CD4-positive, alpha-beta T cell treated with Interleukin-2 at 100 ng/mL for 4 hours (primary cell): Measurements from ENCODE around the gene MMP14.

Experiments used
- DNase-seq: peaks from one replicate; pipeline ENCODE4 v3.0.0-alpha.2; 2020; ENCODE audit warnings: low spot score

Gene MMP14

GRCh38 chr14:22884738-22885523 is 48.5 kb downstream of the MMP14 start:
- DNase-seq = no peak

- no peak for DNase-seq
These were observed 49.6 kb downstream of the MMP14 start for GRCh38 chr14:22885975-22886374.

- peak; percentile 78 for DNase-seq
These were observed 50.3 kb downstream of the MMP14 start for GRCh38 chr14:22886500-22887259.

- DNase-seq = peak; percentile 72
These were observed 51.0 kb downstream of the MMP14 start for GRCh38 chr14:22887260-22887989.

- peak; percentile 10 for DNase-seq
These were observed 51.6 kb downstream of the MMP14 start for GRCh38 chr14:22887990-22888378.

- peak; percentile 14 for DNase-seq
These were observed 52.3 kb downstream of the MMP14 start for GRCh38 chr14:22888662-22889061.

- DNase-seq = no peak
These were observed 54.0 kb downstream of the MMP14 start for GRCh38 chr14:22890416-22890815.

GRCh38 chr14:22892488-22892887 is 56.1 kb downstream of the MMP14 start:
- no peak for DNase-seq

- DNase-seq = no peak
These were observed 57.3 kb downstream of the MMP14 start for GRCh38 chr14:22893706-22894105.

- no peak for DNase-seq
These were observed 59.0 kb downstream of the MMP14 start for GRCh38 chr14:22895402-22895801.

GRCh38 chr14:22896356-22896755 is 60.0 kb downstream of the MMP14 start:
- no peak for DNase-seq

GRCh38 chr14:22896760-22897159 is 60.4 kb downstream of the MMP14 start:
- no peak for DNase-seq

GRCh38 chr14:22897357-22897756 is 61.0 kb downstream of the MMP14 start:
- DNase-seq = no peak
